GM18499 (cell line): Measurements from ENCODE around the gene DCAF17.

Experiments
- ATAC-seq: cut with Tn5 transposase; IDR thresholded peaks from one replicate; pipeline ENCODE4 v1.9.1; 2021; ENCODE audit warnings: moderate number of reproducible peaks; ENCODE audit not compliant: insufficient read depth, unreplicated experiment

DCAF17 gene

DNA sequence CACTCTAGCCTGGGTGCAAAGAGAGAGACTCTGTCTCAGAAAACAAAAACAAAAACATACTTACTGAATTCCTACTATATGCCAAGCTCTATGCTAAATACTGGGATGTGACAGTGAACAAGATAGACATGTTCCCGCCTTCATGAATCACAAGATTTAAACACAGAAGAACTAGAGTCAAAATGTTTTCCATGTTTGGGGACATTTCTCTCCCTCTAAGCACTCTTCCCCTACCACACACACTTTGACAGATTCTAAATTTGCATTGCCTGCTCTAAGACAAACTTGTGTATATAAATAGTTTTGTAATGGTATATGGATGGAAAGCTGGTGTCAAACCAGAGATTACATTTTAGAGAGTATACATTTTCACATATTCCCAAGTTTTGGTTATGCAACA lies 99.3 kb downstream of the DCAF17 start:
- no peak for ATAC-seq
